Central memory CD8-positive, alpha-beta T cell (primary cell): Measurements from ENCODE around the gene PC.
"Not testable (repeated sequence)": the region's sequence is repeated elsewhere in the genome, so short reads cannot be mapped to it uniquely, and the experiment has no call there.

Experiments used
- ATAC-seq: fragments of 150-1000 bp; cut with Tn5 transposase; replicated peaks from 2 replicates; pipeline ENCODE4 v1.10.0; 2022; ENCODE audit warnings: mild to moderate bottlenecking, moderate FRiP score, moderate number of reproducible peaks; ENCODE audit not compliant: poor library complexity, severe bottlenecking; ENCODE audit errors: extremely low read depth
- DNase-seq, 2 donors: peaks; one replicate each; pipeline ENCODE4 v3.0.0; 2021; ENCODE audit warnings: low spot score in 2 of 2
- H3K27ac Mint-ChIP-seq: one replicate; pipeline ENCODE4 v1.8.0; 2022; ENCODE audit warnings: low read depth, mild to moderate bottlenecking, moderate library complexity, mixed read lengths
- H3K27me3 Mint-ChIP-seq: one replicate; pipeline ENCODE4 v1.8.0; 2022; ENCODE audit warnings: mixed read lengths
- H3K36me3 Mint-ChIP-seq: one replicate; pipeline ENCODE4 v1.8.0; 2022; ENCODE audit warnings: mild to moderate bottlenecking, moderate library complexity, mixed read lengths; ENCODE audit not compliant: insufficient read depth
- H3K4me1 Mint-ChIP-seq: one replicate; pipeline ENCODE4 v1.8.0; 2022; ENCODE audit warnings: mixed read lengths
- H3K4me3 Mint-ChIP-seq: one replicate; pipeline ENCODE4 v1.8.0; 2022; ENCODE audit warnings: mild to moderate bottlenecking, moderate library complexity, mixed read lengths
- H3K9me3 Mint-ChIP-seq: one replicate; pipeline ENCODE4 v1.8.0; 2022; ENCODE audit warnings: mixed read lengths

Gene PC

DNA sequence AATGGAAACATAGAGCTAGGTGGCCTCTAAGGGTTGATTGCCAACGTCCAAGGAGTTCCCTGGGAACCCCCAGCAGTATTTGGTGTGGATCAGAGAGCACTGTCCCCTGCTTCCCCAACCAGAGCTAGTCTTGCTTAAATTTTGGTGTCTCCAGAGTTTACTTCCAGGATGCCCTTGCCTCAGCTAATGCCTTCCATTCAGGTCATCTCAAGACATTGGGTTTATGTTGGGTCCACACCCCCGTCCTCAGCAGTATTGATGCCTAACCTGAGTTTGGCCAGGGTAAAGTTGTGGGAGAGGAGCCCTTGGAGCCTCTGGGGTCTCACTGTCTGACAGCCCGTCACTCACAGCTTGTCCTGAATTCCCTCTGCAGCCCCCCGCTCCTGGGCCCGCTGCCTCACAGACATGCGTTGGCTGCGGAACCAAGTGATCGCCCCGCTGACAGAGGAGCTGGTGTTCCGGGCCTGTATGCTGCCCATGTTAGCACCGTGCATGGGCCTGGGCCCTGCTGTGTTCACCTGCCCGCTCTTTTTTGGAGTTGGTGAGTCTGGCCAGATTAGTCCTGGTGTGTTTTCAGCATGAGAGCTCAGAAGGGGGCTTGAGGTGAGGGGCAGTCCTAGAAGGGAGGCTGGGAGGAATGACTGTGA lies 113.6 kb downstream of the PC start:
- peak overlapping the region; percentile 97 for H3K4me3 Mint-ChIP-seq
- ATAC-seq (no peak), DNase-seq (no peak)
- H3K36me3 Mint-ChIP-seq = peaks cover 22% of the 10 kb centered on the region
- H3K27ac Mint-ChIP-seq = peak overlapping the region; percentile 98
- H3K27me3 Mint-ChIP-seq = no peaks in the 10 kb centered on the region
- H3K9me3 Mint-ChIP-seq = no peaks in the 10 kb centered on the region
- peaks cover 40% of the 10 kb centered on the region for H3K4me1 Mint-ChIP-seq

DNA sequence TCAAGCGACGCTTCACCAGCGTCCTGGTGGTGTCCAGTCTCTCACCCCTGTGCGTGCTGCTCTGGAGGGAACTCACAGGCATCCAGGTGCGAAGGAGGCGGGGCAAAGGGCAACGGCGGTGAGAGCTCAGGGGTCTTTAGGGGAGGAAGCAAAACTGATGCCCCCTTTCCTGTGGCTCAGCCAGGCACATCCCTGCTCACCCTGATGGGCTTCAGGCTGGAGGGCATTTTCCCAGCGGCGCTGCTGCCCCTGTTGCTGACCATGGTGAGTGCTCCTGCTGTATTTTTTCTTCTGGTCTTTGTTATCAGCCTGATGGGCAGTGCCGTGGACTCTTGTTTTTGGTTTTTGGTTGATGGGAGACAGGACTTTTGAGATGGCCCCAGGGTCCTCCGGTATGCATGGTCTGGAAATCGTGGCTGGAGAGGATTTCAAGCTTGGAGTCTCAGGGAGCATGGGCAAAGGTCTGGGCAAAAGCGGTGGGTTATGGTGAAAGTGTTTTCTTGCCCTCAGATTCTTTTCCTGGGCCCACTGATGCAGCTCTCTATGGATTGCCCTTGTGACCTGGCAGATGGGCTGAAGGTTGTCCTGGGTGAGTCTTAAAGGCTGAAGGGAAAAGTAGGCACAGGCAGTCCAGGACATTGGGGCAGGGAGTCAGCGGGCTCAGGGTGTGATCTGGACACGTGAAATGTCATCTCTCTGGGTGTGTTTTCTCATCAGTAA lies 114.2 kb downstream of the PC start:
- no peaks in the 10 kb centered on the region for H3K9me3 Mint-ChIP-seq
- no peak for ATAC-seq
- peaks cover 27% of the 10 kb centered on the region for H3K36me3 Mint-ChIP-seq
- peak overlapping the region; percentile 98 for H3K27ac Mint-ChIP-seq
- DNase-seq = no peak
- H3K27me3 Mint-ChIP-seq = no peaks in the 10 kb centered on the region
- H3K4me3 Mint-ChIP-seq = peak overlapping the region; percentile 97
- peaks cover 47% of the 10 kb centered on the region for H3K4me1 Mint-ChIP-seq

DNA sequence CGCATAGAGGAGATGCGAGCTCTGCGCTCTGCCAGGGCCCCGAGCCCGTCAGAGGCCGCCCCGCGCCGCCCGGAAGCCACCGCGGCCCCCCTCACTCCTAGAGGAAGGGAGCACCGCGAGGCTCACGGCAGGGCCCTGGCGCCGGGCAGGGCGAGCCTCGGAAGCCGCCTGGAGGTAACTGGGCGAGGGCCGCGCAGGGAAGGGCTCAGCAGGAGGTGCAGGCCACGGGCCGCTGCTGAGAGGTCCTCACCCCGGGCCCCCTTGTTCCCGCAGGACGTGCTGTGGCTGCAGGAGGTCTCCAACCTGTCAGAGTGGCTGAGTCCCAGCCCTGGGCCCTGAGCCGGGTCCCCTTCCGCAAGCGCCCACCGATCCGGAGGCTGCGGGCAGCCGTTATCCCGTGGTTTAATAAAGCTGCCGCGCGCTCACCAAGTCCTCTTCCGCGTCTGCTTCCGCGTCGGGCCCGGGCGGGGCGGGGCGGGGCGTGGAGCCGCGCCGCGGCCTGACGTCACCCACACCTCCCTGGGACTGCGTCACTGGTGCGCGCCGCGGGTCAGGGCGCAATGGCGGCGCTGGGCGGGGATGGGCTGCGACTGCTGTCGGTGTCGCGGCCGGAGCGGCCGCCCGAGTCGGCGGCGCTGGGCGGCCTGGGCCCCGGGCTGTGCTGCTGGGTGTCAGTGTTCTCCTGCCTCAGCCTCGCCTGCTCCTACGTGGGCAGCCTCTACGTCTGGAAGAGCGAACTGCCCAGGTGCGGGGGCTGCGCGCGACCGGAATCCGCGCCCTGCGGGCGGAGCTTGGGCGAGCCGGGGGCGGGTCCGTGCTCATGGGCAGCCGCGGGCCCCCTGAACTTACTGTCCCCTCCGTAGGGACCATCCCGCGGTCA lies 115.0 kb downstream of the PC start, which contains the start of gene RCE1:
Gene RCE1, plus strand, starts transcription at position 546 of the 880 bp plus-strand sequence. Its CDS starts 15 bp downstream, at position 561.
- H3K27ac Mint-ChIP-seq = peak within 1 kb of the TSS; percentile 98
- peaks cover 49% of the 10 kb centered on the region for H3K4me1 Mint-ChIP-seq
- H3K4me3 Mint-ChIP-seq = peak within 1 kb of the TSS; percentile 97
- no peaks in the 10 kb centered on the region for H3K27me3 Mint-ChIP-seq
- peak; percentile 89 for ATAC-seq
- H3K9me3 Mint-ChIP-seq = no peaks in the 10 kb centered on the region
- H3K36me3 Mint-ChIP-seq = peaks cover 30% of the 10 kb centered on the region
- DNase-seq = peak; percentile 80 to 90

DNA sequence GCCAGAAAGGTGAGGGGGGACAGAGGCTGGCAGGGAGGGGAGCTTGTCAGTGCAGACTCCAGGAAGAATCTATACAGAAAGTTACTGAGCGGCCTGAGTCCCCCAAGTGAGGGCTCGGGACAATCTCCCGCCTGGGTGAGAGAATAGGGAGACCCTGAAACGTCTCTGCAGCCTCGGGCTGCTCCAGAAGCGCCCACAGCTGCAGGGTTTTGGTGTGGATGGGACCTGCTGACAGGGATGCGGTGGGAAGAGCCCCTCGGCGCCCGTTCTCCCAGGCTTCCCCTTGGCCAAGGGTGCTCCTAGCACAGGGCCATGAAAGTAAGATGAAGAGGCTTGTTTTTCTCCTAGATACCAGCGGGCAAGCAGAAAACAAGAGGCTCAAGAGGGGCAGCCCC lies 115.7 kb downstream of the PC start:
- Mint-ChIP-seq H3K36me3 (peaks cover 30% of the 10 kb centered on the region), H3K27me3 (no peaks in the 10 kb centered on the region), H3K4me1 (peaks cover 49% of the 10 kb centered on the region), H3K27ac (peak overlapping the region; percentile 98), H3K9me3 (no peaks in the 10 kb centered on the region), H3K4me3 (peak overlapping the region; percentile 97)
- DNase-seq = no peak
- no peak for ATAC-seq

DNA sequence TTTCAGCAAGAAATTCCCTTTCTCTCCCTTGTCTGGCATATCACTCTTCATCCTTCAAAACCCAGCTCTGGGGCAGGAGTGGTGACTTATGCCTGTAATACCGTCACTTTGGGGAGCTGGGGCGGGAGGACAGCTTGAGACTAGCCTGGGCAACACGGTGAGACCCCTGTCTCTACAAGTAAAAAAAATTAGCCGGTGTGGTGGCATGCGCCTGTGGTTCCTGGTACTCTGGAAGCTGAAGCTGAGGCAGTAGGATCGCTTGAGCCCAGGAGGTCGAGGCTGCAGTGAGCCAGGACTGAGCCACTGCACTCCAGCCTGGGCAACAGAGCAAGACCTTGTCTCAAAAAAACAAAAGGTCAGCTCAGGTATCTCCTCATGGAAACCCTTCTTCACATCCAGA lies 116.3 kb downstream of the PC start:
- H3K36me3 Mint-ChIP-seq = peaks cover 26% of the 10 kb centered on the region

DNA sequence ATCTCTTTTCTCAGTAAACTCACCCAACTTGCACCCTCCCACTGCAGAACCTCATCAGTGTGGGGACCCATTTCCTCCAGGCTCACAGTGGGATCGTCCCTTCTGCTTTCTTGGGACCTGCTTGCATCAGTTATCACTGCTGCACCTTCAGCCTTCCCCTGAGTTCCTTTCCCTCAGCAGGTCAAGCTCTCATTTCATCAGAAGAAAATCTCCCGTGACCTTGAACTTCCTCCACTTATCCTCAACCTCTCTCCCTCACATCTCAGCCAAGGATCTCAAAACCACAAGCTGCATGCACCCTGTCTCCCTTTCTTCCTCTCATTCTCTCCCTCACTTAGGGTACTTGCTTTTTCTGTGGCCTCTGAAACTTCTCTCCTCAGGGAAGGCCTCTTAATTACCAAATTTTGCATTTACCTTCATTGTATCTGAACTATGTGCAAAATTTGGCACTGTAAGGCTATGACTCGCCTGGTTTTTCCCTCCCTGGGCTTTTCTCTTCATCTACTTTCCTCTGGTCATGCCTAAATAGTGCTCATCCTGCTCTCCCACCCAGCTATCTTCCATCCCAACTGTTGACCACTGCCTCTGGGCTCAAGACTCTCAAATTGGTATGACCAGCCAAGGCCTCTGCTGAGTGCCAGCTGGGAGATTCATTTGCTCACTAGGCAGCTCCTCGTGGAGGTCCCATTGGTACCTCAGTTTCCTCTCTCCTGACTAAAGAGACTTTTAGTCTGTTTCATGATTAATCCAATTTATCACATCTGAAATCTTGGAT lies 117.7 kb downstream of the PC start:
- peaks cover 27% of the 10 kb centered on the region for H3K36me3 Mint-ChIP-seq
- no peaks in the 10 kb centered on the region for H3K9me3 Mint-ChIP-seq
- no peak for ATAC-seq
- no peaks in the 10 kb centered on the region for H3K27me3 Mint-ChIP-seq
- H3K4me1 Mint-ChIP-seq = peaks cover 49% of the 10 kb centered on the region
- no peak for DNase-seq
- peak overlapping the region; percentile 76 for H3K27ac Mint-ChIP-seq
- H3K4me3 Mint-ChIP-seq = no peak overlapping the region

More for the DNA sequence above, 116.3 kb downstream of the PC start:
- DNase-seq = no peak
- no peaks in the 10 kb centered on the region for H3K27me3 Mint-ChIP-seq
- ATAC-seq = no peak
- H3K27ac Mint-ChIP-seq = peak overlapping the region; percentile 98
- H3K4me1 Mint-ChIP-seq = peaks cover 49% of the 10 kb centered on the region
- no peaks in the 10 kb centered on the region for H3K9me3 Mint-ChIP-seq
- H3K4me3 Mint-ChIP-seq = peak overlapping the region; percentile 97

DNA sequence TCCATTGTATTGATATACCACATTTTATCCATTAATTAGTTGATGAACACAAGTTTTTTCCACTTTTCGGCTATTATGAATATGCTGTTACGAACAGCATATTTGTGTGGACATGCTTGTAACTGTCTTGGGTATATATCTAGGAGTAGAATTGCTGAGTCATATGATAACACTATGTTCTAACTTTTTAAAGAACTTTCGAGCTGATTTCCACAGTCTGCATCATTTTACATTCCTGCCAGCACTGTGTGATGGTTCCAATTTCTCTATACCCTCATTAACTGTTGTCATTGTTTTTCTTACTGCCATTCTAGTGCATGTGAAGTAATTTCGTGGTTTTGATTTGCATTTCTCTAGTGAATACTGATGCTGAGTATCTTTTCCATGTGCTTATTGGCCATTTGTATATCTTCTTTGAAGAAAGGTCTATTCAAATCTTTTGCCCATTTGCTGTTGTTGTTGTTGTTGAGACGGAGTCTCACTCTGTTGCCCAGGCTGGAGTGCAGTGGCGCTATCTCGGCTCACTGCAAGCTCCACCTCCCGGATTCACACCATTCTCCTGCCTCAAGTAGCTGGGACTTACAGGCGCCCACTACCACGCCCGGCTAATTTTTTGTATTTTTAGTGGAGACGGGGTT lies 122.3 kb downstream of the PC start:
- H3K4me1 Mint-ChIP-seq = peaks cover 30% of the 10 kb centered on the region

DNA sequence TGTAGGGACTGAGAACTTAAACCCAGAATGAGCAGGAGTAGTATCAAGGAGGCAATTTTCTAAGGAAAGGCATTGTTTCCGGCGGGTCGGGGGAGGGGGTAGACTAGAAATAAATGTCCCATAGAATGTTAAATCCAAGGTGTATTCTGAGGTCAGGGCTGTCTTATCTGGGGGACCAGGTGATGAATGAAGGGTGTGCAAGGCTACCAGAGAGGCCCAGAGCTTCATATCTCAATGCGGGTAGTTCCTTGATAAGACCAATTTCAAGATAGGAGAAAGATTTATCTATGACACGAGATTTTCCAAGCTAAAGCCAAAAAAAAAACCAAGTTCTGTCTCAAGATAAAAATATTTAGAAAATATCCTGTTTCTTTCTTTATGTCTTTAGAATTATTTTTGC lies 123.2 kb downstream of the PC start:
- Mint-ChIP-seq H3K4me3 (no peak overlapping the region), H3K36me3 (peaks cover 16% of the 10 kb centered on the region), H3K4me1 (peaks cover 21% of the 10 kb centered on the region), H3K9me3 (no peaks in the 10 kb centered on the region), H3K27me3 (no peaks in the 10 kb centered on the region), H3K27ac (no peak overlapping the region)
- no peak for ATAC-seq
- DNase-seq = no peak

More for the DNA sequence above, 122.3 kb downstream of the PC start:
- no peaks in the 10 kb centered on the region for H3K27me3 Mint-ChIP-seq
- peaks cover 18% of the 10 kb centered on the region for H3K36me3 Mint-ChIP-seq
- no peaks in the 10 kb centered on the region for H3K9me3 Mint-ChIP-seq
- DNase-seq (no peak), ATAC-seq (no peak)
- H3K4me3 Mint-ChIP-seq = no peak overlapping the region
- H3K27ac Mint-ChIP-seq = no peak overlapping the region

DNA sequence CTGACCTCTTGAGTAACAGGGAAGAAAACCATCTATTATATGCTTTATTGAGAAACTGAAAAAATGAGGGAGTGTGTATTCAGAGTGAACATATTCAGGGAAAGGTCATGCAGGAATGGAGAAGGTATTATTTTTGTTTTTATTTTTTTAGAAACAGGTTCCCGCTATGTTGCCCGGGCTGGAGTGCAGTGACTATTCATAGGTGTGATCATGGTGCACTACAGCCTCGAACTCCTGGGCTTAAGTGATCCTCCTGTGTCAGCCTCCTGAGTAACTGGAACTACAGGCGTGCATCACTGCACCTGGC lies 123.7 kb downstream of the PC start:
- no peaks in the 10 kb centered on the region for H3K27me3 Mint-ChIP-seq
- no peaks in the 10 kb centered on the region for H3K9me3 Mint-ChIP-seq
- peaks cover 17% of the 10 kb centered on the region for H3K36me3 Mint-ChIP-seq
- DNase-seq = no peak
- H3K4me3 Mint-ChIP-seq = no peak overlapping the region
- H3K4me1 Mint-ChIP-seq = peaks cover 18% of the 10 kb centered on the region
- H3K27ac Mint-ChIP-seq = peak overlapping the region; percentile 1
- ATAC-seq = no peak

DNA sequence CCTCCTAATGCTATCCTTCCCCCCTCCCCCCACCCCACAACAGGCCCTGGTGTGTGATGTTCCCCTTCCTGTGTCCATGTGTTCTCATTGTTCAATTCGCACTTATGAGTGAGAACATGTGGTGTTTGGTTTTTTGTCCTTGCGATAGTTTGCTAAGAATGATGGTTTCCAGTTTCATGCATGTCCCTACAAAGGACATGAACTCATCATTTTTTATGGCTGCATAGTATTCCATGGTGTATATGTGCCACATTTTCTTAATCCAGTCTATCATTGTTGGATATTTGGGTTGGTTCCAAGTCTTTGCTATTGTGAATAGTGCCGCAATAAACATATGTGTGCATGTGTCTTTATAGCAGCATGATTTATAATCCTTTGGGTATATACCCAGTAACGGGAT lies 133.6 kb downstream of the PC start:
- not testable (repeated sequence) for H3K4me1 Mint-ChIP-seq, H3K4me3 Mint-ChIP-seq, DNase-seq, H3K27ac Mint-ChIP-seq, H3K27me3 Mint-ChIP-seq, H3K36me3 Mint-ChIP-seq, ATAC-seq, H3K9me3 Mint-ChIP-seq

DNA sequence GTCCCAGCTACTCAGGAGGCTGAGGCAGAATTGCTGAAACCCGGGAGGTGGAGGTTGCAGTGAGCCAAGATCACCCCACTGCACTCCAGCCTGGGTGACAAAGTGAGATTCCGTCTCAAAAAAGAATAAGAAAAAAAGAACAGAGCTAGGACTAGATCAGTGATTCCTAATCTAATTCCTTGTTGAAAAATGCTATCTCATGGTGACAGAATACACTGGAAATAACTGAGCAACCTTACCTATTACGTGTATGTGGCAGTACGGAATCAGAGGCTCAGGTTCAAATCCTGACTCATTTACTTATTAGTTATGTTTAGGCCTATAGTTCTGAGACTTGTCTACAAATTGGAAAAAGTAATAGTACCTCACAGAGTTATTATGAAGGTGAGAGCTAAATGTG lies 134.5 kb downstream of the PC start:
- Mint-ChIP-seq H3K27me3 (no peaks in the 10 kb centered on the region), H3K36me3 (no peaks in the 10 kb centered on the region), H3K27ac (no peak overlapping the region), H3K4me3 (no peak overlapping the region), H3K4me1 (no peaks in the 10 kb centered on the region), H3K9me3 (no peaks in the 10 kb centered on the region)
- ATAC-seq = no peak
- no peak for DNase-seq

DNA sequence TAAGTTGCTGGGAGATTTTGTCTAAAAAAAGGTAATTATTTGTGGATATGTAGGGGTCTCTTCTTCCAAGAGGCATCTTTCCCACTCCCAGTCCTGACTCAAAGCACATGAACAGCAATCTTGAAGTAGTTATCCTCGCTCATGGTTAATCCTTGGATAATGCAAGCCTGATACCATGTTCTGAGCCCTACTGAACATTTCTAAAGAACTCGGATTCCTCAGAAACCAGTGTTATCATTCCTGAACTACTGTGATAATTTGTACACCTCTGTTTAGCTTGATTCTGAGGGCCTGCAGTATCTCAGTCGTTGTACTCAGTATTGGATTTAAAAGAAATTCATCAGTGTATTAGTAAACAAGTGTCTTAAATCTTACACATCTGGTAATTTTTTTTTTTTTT lies 137.3 kb downstream of the PC start:
- Mint-ChIP-seq H3K36me3 (no peaks in the 10 kb centered on the region), H3K9me3 (no peaks in the 10 kb centered on the region), H3K4me1 (no peaks in the 10 kb centered on the region), H3K27ac (no peak overlapping the region), H3K27me3 (no peaks in the 10 kb centered on the region), H3K4me3 (no peak overlapping the region)
- DNase-seq = no peak
- no peak for ATAC-seq
